ENCODE data around the gene ELOVL6. TPM values are rescaled to one million over a fixed set of nuclear protein-coding genes. Genes with fewer than 3 reads are reported as not detected.
"Not testable (repeated sequence)": the region's sequence is repeated elsewhere in the genome, so short reads cannot be mapped to it uniquely, and the experiment has no call there.

ELOVL6 gene
- total and polyA plus RNA-seq, 9 donors: 0.36 to 10.4 (median 3.6) TPM

GRCh38 chr4:110236324-110236723 lies 37.9 kb upstream of the ELOVL6 start:
- H3K4me3 ChIP-seq: no peak overlapping the region
- H3K27me3 ChIP-seq: no peaks in the 10 kb centered on the region
- no peak for DNase-seq
- H3K36me3 ChIP-seq: no peaks in the 10 kb centered on the region
- intact Hi-C loops (cut with DNase I): no loop called here
- no peaks in the 10 kb centered on the region for H3K9me3 ChIP-seq
- TF ChIP-seq EP300 (IDR thresholded peaks at IDR 0.05) (no peak), CTCF (IDR thresholded peaks at IDR 0.05) (no peak), POLR2A (IDR thresholded peaks at IDR 0.05) (no peak)
- WGBS, 3 donors: 80 to 90% (median 85%) methylated on average over 1 of the region's 1 CpG
- no peaks in the 10 kb centered on the region for H3K4me1 ChIP-seq (ENCODE audit: insufficient read depth)
- H3K27ac ChIP-seq: no peak overlapping the region

GRCh38 chr4:110233581-110233980 lies 35.2 kb upstream of the ELOVL6 start:
- H3K36me3 ChIP-seq; DNase-seq; H3K27ac ChIP-seq; H3K27me3 ChIP-seq; H3K4me1 ChIP-seq (ENCODE audit: insufficient read depth); H3K4me3 ChIP-seq; intact Hi-C loops (cut with DNase I); H3K9me3 ChIP-seq: not testable (repeated sequence)
- WGBS, 3 donors: 72 to 86% (median 75%) methylated on average over 11 of the region's 11 CpGs

- no peak overlapping the region for H3K4me3 ChIP-seq
- H3K27ac ChIP-seq: no peak overlapping the region
- H3K27me3 ChIP-seq: no peaks in the 10 kb centered on the region
- TF ChIP-seq POLR2A (IDR thresholded peaks at IDR 0.05) (no peak), EP300 (IDR thresholded peaks at IDR 0.05) (no peak), CTCF (IDR thresholded peaks at IDR 0.05) (no peak)
- no peak for DNase-seq
- H3K4me1 ChIP-seq (ENCODE audit: insufficient read depth): no peaks in the 10 kb centered on the region
- H3K36me3 ChIP-seq: no peaks in the 10 kb centered on the region
- H3K9me3 ChIP-seq: no peaks in the 10 kb centered on the region
- intact Hi-C loops (cut with DNase I): no loop called here
- WGBS, 3 donors: 84 to 92% (median 87%) methylated on average over 4 of the region's 4 CpGs
Measured at GRCh38 chr4:110231869-110232268, 33.5 kb upstream of the ELOVL6 start.

GRCh38 chr4:110229266-110229665 lies 30.9 kb upstream of the ELOVL6 start:
- no peak for TF ChIP-seq EP300 (IDR thresholded peaks at IDR 0.05)
- no peak for TF ChIP-seq CTCF (IDR thresholded peaks at IDR 0.05)
- no peak for TF ChIP-seq POLR2A (IDR thresholded peaks at IDR 0.05)
- no peak overlapping the region for H3K4me3 ChIP-seq
- WGBS, 3 donors: 87 to 91% (median 90%) methylated on average over 2 of the region's 2 CpGs
- H3K9me3 ChIP-seq: no peaks in the 10 kb centered on the region
- no peaks in the 10 kb centered on the region for H3K36me3 ChIP-seq
- H3K4me1 ChIP-seq (ENCODE audit: insufficient read depth): no peaks in the 10 kb centered on the region
- intact Hi-C loops (cut with DNase I): no loop called here
- H3K27ac ChIP-seq: no peak overlapping the region
- DNase-seq: no peak
- no peaks in the 10 kb centered on the region for H3K27me3 ChIP-seq

GRCh38 chr4:110224812-110225211 lies 26.4 kb upstream of the ELOVL6 start:
- Histone ChIP-seq H3K9me3 (no peaks in the 10 kb centered on the region), H3K27me3 (no peaks in the 10 kb centered on the region), H3K4me1 (ENCODE audit: insufficient read depth) (no peaks in the 10 kb centered on the region), H3K36me3 (no peaks in the 10 kb centered on the region), H3K4me3 (no peak overlapping the region), H3K27ac (no peak overlapping the region)
- 15 to 34% (median 19%) methylated on average over 4 of the region's 4 CpGs for WGBS, 3 donors
- intact Hi-C loops (cut with DNase I): no loop called here
- no peak for TF ChIP-seq CTCF (IDR thresholded peaks at IDR 0.05)
- TF ChIP-seq EP300 (IDR thresholded peaks at IDR 0.05): no peak
- TF ChIP-seq POLR2A (IDR thresholded peaks at IDR 0.05): no peak
- DNase-seq: no peak
